Frontal cortex (tissue), 4 donors: ENCODE measurements around the gene WDTC1. TPM values are rescaled to one million over a fixed set of nuclear protein-coding genes. Genes with fewer than 3 reads are reported as not detected.

Experiments
- DNase-seq, 2 donors: peaks; one replicate each; pipeline ENCODE4 v3.0.0; 2012; ENCODE audit warnings: low spot score in 2 of 2
- FAIRE-seq: peaks from 2 replicates; lab custom pipeline; 2012; peaks lifted over from hg19 to GRCh38; lab: Jason Lieb, UNC
- small RNA-seq: library from RNA; depleted of rRNA; stranded (forward); fragments of <200 nt; gene quantifications from one replicate; pipeline ENCODE3, GENCODE V24; 2014
- total RNA-seq: library from RNA; depleted of rRNA; stranded (reverse); fragments of >200 nt; gene quantifications from one replicate; pipeline ENCODE4 v1.2.3, GENCODE V29; 2014
- donor health status: control.
- donor health status: control.
- donor health status: control.

Gene WDTC1
- total RNA-seq, 1 donor from 2014 or later, result 15.5 TPM

DNA sequence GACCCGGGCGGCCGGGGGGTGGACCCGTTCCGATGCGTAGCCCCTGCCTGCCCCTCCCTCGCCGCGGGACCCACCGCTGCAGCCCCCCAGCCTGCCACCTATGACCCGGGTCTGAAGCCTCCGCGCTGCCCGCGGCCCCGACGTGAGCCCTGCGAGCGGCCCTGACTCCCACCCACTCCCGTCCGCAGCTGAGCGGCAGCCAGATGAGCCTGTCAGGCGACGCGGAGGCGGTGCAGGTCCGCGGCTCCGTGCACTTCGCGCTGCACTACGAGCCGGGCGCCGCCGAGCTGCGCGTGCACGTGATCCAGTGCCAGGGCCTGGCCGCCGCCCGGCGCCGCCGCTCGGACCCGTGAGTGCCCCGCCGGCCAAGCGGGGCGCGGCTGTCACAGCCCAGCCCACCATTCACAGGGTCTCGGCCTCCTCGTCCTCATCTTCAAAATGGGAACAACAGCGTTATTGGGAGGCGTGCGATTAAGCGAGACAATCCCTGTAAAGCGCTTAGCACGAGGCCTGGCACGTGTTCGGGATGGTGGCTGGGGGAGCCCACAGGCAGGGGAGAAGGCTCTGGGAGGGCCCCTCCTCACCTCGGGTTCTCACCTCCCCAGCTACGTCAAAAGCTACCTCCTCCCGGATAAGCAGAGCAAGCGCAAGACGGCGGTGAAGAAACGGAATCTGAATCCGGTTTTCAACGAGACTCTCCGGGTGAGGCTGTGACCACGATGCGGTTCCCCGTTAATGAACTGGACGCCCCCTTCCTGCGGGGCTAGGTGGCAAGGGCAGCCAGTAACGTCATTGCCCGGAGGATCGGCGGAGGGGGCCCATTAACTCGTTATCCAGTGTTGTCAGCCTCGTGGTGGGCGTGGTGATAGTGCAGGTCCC is 115.6 kb downstream of the WDTC1 start:
- DNase-seq (peak in 1 of 2 donors; percentile 81), FAIRE-seq (no peak)

DNA sequence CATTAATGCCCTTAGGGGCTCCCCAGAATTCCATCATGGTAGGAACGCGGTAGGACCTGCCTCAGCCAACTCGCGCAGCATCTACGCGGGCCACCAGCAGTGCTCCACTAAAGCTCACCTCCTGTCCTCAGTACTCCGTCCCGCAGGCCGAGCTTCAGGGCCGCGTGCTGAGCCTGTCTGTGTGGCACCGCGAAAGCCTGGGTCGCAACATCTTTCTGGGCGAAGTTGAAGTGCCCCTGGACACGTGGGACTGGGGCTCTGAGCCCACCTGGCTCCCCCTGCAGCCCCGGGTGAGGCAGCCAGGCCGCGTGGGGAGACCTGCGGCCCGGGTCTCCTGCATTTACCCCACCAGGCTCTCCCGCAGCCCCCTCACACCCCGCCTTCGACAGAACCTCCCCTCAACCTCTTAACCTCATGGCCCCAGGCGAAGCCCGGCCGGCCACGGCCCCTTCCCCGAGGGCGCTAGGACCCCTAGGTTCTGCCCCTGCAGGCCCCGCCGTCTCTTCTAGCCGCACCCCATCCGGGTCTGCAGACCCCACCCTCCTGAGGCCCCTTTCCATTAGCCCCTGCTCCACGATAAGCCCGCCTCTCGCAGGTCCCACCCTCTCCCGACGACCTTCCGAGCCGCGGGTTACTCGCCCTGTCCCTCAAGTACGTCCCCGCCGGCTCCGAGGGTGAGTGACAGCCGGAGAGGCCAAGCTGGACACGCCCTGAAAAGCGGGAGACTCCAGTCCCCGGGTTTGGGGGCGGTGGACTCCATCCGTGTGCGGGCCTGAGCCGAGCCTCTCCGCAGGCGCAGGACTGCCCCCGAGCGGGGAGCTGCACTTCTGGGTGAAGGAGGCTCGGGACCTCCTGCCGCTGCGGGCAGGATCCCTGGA is 116.5 kb downstream of the WDTC1 start:
- DNase-seq, result peak in 1 of 2 donors; percentile 61
- FAIRE-seq, result no peak

DNA sequence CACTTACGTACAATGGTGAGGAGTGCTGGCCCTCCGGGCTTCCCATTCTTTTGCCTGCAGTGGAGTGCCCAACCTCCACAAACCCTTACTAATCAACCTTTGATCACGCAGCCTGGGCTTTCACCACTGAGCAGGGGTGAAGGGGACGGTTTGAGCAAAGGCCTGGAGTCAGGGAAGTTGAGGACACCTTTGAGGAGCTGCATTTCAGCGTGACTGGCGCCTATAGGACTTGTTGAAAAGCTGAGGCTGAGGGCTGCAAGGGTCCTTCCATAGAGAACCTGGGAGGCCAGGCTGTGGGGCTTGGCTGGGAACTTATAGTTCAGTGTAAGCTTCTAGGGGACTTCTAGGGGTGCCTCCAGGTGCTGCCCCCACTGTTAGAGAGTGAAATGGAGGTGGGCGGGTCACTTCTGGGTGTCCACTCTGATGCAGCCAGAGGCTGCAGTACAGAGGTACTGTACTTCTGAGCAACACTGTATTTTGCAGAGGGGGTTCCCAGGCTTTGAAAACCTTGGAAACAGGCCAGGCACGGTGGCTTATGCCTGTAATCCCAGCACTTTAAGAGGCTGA is 117.2 kb downstream of the WDTC1 start:
- FAIRE-seq (no peak), DNase-seq (no peak)

DNA sequence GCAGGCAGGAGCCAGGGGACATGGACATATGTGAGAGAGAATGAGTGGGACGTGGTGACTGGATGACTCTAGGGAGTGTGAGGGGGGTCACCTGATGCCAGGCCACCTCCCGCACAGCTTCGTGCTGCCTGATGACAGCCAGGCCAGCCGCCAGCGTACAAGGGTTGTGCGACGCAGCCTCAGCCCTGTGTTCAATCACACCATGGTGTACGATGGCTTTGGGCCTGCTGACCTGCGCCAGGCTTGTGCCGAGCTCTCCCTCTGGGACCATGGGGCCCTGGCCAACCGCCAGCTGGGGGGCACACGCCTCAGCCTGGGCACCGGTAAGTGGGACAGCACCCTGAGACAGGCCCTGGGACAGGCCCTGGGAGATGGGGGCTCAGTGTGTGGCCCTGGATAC is 118.7 kb downstream of the WDTC1 start:
- no peak for FAIRE-seq
- no peak for DNase-seq

DNA sequence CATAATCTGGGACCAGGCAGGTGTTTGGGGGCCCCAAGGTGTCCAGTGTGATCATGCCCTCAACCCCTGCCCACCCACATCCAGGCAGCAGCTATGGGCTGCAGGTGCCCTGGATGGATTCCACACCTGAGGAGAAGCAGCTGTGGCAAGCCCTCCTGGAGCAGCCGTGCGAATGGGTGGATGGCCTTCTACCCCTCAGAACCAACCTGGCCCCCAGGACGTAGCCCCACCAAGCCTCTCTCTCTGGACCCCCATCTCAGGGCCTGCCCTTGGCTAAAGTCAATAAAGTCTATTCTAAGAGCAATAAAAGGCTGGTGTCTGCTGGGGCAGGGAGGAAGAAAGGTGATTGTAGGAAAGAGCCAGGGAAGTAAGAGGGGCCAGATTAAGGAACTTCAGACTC is 119.2 kb downstream of the WDTC1 start:
- DNase-seq (no peak), FAIRE-seq (no peak)

DNA sequence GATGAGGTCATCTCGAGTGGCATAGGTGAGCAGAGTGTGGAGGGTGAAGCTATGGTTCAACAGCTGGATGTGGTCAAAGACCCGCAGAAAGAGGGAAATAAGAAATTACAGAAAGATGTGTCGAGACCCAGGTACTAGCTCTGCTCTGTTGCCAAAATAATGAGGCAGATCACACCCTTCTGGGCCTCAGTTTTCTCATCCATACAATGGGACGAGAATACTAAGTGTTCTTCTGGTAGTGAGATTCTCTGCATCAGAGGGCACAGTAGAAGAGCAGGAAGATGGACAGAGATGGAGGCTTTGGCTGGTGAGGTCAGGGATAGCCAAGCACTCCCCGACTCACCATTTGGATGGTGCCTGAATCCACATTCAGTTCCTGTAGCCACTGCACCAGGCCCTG is 121.3 kb downstream of the WDTC1 start:
- FAIRE-seq (no peak), DNase-seq (no peak)

DNA sequence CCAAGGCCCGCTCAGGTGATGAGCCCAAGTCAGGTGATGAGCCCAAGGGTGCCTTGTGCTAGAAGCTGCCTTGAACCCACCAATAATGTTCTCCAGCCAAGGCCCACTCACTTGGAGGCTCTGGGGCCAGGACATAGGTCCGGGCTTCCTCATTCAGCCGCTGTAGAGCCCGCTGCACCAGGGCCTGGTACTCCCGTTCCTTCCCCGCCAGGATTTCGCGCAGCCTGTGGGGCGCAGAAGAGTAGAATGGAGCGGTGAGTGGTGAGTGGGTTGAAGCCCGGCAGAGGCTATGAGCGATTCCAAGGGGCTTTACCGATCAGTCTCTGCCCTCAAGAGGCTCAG is 121.8 kb downstream of the WDTC1 start:
- DNase-seq, result no peak
- no peak for FAIRE-seq

DNA sequence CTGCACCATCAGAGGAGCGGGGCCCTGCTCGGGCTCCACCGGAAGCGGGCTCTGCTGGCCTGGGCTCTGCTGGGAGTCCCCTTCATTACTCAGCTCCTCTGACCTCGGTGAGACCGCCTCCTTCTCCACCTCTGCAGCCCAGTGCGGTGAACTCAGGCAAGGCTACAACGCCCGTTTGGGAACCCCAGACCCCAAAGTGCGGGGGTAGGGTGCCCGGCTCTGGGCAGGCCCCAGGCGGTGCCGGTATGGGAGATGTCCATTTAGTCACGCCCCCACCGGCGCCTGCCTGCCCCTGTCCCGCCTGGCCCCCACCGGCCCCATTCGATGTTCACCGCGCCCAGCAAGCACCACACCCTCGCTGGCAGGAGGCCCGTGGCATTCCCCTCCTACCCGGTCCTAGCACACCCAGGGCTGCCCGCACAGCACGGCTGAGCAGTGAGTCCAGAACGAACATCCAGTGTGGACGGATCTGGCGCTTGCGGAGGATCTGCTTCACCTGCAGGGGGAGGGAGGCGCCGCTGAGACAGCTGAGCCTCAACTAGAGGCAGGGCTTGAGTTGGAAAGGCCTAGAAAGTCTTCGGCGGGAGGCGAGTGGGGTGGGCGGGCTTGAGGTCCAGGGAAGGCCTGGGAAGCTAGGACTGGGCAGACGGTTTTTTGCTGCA is 122.3 kb downstream of the WDTC1 start:
- no peak for FAIRE-seq
- DNase-seq, result no peak

DNA sequence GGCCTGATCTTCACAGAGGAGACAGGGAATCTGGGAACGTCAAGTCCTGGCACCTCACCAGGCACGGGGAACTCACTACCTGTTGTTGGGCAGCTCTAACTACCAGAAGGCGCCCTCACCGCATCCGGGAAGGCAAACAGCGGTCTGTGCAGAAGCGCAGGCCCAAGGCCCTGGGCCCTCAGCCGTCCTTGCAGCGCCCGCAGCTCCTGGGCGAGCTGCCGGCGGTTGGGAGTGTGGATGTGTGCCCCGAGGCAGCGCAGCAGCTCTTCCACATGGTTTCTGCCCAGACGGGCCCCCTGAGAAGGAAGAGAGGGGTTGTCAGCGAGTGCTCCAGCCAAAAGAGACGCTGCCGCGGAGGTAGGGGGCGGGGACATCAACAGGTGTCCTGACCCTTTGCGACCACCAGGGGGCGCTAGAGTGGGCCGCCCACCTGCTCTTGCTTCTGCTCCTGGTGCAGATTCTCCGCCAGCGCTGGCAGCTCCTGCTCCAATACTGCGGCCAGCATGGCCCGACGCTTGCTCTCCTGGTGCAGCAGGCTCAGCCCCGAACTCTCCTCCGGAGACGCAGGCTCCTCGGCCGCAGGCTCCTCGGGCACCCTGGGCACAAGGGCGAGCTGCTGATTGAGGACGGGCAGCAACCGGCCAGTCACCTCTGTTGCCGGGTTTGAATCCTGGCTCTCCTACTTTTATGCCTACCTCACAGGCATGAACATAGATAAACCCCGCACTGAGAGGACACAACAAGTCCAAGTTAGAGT is 123.0 kb downstream of the WDTC1 start:
- no peak for FAIRE-seq
- DNase-seq, result peak; percentile 85 to 93

Small RNA genes within 50 kb of the gene (small RNA-seq; reads per million reads assigned to genes)
- gene RF00019, result not detected
- gene RNU6-48P, result 0.08 reads per million
- not detected for gene SNRPEP7

Other genes with a start within 250 kb of the WDTC1 start
- 16.7 TPM for gene TRNP1, start 240.9 kb upstream of the WDTC1 start, total RNA-seq
- gene TENT5B, start 221.8 kb upstream of the WDTC1 start, total RNA-seq, result not detected
- 2.0 TPM for gene SLC9A1, start 79.5 kb upstream of the WDTC1 start, total RNA-seq
- gene TMEM222, start 87.5 kb downstream of the WDTC1 start, total RNA-seq, result 19.6 TPM
- not detected for gene SYTL1, start 107.4 kb downstream of the WDTC1 start, total RNA-seq
- gene MAP3K6, start 132.3 kb downstream of the WDTC1 start, total RNA-seq, result 0.82 TPM
- not detected for gene FCN3, start 140.2 kb downstream of the WDTC1 start, total RNA-seq
- gene CD164L2, start 148.7 kb downstream of the WDTC1 start, total RNA-seq, result not detected
- gene GPR3, start 158.0 kb downstream of the WDTC1 start, total RNA-seq, result 0.41 TPM